Measurements from ENCODE around the gene LYSMD3.

The LYSMD3 gene

DNA sequence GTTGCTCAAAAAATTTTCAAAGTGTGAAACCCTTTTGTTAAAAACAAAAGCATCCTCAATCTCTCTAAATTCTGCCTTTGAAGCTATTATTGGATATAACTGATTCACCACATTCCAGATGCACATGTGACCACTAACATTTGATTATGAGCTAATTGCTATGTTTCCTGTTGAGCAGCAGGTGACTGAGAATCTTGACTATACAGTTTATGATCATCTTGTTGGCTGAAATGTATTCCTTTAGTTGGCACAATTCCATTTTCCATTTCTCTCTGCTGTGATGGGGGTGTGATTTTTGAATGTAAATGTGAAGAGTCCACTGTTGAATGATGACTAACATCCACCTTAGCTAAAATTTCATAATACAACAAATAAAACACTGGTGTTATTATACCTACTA lies 10.7 kb downstream of the LYSMD3 start:
- no peak for DNase-seq (ENCODE audit: low read depth)
- no peak overlapping the region for H3K4me3 ChIP-seq (ENCODE audit: low read depth, low read length)
- TF ChIP-seq, protein P1, sequence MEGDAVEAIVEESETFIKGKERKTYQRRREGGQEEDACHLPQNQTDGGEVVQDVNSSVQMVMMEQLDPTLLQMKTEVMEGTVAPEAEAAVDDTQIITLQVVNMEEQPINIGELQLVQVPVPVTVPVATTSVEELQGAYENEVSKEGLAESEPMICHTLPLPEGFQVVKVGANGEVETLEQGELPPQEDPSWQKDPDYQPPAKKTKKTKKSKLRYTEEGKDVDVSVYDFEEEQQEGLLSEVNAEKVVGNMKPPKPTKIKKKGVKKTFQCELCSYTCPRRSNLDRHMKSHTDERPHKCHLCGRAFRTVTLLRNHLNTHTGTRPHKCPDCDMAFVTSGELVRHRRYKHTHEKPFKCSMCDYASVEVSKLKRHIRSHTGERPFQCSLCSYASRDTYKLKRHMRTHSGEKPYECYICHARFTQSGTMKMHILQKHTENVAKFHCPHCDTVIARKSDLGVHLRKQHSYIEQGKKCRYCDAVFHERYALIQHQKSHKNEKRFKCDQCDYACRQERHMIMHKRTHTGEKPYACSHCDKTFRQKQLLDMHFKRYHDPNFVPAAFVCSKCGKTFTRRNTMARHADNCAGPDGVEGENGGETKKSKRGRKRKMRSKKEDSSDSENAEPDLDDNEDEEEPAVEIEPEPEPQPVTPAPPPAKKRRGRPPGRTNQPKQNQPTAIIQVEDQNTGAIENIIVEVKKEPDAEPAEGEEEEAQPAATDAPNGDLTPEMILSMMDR (IDR thresholded peaks at IDR 0.05; ENCODE audit: control insufficient read depth, extremely low read depth, insufficient read depth): no peak

DNA sequence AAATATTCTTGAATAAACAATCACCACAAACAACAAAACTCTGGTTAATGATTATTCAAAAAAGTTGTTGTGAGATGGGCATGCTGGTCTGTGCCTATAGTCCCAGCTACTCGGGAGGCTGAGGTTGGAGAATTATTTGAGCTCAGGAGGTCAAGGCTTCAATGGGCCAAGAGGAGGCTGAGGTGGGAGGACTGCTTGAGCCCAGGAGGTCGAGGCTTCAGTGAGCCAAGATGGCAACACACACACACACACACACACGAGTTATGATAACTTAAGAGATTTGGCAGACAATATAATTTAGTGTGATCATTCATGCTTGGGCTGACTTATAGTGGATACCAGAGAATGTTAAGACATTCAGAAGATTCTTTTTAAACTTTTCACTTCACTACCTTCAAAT lies 14.9 kb downstream of the LYSMD3 start:
- H3K4me3 ChIP-seq (ENCODE audit: low read depth, low read length): no peak overlapping the region
- no peak for DNase-seq (ENCODE audit: low read depth)
- TF ChIP-seq, protein P1 (IDR thresholded peaks at IDR 0.05; ENCODE audit: control insufficient read depth, extremely low read depth, insufficient read depth): no peak

DNA sequence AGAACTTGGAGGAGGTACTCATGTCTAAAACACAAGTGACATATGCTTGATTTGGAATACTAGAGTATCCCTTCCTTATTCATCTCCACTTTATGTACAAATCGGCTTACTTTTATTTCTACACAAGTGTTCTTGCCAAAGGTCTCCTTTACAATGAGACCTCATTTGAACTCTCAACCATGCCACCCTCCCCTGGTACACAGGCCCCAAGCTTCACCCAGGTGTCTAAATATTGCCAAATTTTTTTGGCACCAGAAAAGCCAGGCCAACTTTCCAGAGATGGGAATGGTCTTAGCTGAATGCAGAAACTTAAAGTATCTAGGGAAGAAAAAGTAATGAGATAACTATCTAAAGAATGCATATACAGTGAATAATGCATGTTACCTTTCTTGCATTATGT lies 18.9 kb downstream of the LYSMD3 start:
- no peak for DNase-seq (ENCODE audit: low read depth)
- TF ChIP-seq, protein P1 (IDR thresholded peaks at IDR 0.05; ENCODE audit: control insufficient read depth, extremely low read depth, insufficient read depth): no peak
- H3K4me3 ChIP-seq (ENCODE audit: low read depth, low read length): no peak overlapping the region

DNA sequence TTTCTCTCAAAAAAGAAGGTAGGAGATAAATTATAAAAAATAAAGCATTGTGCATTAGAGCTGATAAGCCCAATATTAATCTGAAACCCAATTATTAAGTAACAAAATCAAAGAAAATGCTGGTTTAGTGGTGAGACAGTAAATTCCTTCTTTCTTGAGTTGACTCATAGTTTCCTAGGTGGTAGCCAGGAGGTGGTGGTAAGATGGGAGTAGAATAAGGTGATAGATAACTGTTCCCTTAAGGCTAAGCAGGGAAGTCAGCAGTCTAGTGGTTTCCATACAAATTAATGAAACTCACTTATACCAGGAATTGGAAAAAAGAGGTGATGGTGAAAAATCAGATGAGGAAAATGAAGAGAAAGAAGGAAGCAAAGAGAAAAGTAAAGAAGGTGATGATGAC lies 23.2 kb downstream of the LYSMD3 start:
- DNase-seq (ENCODE audit: low read depth): no peak
- no peak overlapping the region for H3K4me3 ChIP-seq (ENCODE audit: low read depth, low read length)
- TF ChIP-seq, protein P1 (IDR thresholded peaks at IDR 0.05; ENCODE audit: control insufficient read depth, extremely low read depth, insufficient read depth): no peak

DNA sequence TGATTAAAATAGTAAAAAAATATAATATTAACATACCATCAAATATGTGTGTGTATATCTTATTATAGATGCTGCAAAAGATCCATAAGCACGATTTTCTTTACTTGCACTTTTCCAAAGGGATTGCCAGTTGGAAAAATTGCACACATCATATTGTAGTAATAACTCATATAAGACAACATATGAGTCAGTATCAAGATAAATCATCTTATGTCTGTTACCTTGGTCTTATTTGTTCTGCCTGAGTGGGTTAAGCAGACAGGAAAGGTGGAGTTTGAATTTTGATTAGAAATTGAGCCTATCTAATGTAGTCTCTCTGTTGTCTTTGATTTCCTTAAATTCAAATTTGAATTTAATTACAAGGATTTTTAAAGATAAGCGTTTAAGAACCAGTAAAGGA lies 24.6 kb downstream of the LYSMD3 start:
- DNase-seq (ENCODE audit: low read depth): no peak
- H3K4me3 ChIP-seq (ENCODE audit: low read depth, low read length): no peak overlapping the region
- TF ChIP-seq, protein P1 (IDR thresholded peaks at IDR 0.05; ENCODE audit: control insufficient read depth, extremely low read depth, insufficient read depth): no peak

DNA sequence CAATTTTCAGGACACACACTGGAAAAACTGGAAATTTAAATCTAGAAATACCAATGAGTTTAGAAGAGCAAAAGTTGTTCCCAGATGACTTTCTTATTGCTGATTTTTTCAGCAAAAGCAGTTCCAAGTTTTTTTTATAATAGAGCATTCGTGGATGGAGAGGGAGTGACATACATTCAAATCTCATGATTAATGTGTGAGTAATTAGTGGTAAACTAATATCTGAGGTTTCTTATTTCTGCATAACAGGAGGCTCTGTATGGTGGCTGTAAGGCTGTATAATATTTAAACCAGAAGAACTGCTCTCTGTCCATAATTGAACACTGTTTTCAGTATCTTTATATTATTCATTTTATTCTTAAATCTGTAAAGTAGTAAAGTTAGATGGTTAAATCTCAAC lies 25.8 kb downstream of the LYSMD3 start:
- TF ChIP-seq, protein P1 (IDR thresholded peaks at IDR 0.05; ENCODE audit: control insufficient read depth, extremely low read depth, insufficient read depth): no peak
- no peak for DNase-seq (ENCODE audit: low read depth)
- no peak overlapping the region for H3K4me3 ChIP-seq (ENCODE audit: low read depth, low read length)

DNA sequence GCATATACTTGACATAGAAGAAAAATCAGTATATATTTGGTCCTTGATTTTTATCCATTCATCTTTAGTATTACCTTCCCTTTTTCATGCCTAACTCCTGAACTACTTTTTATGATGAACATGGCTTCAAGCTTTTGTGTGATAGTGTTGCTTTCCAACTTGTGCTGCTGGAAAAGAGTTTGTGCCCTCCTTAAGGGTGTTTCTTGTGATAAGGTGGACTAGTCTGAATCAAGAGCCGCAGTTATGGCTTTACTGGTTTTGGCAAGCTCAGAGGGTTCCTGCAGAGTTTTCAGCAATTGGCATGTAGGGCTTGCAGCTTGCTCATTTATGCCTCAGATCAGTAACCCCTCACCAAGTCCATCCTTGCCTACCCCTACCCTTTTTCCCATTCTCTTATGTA lies 34.2 kb downstream of the LYSMD3 start:
- no peak overlapping the region for H3K4me3 ChIP-seq (ENCODE audit: low read depth, low read length)
- TF ChIP-seq, protein P1 (IDR thresholded peaks at IDR 0.05; ENCODE audit: control insufficient read depth, extremely low read depth, insufficient read depth): no peak
- no peak for DNase-seq (ENCODE audit: low read depth)

All from LNCaP clone FGC (cell line).